Anterior cingulate cortex (tissue), 58 donors: Measurements from ENCODE around the gene HOTAIR.

ENCODE experiments used
- DNase-seq, 58 donors: peaks; one replicate each; lab custom pipeline; 2025; lab: John Stamatoyannopoulos, UW

Gene HOTAIR

DNA sequence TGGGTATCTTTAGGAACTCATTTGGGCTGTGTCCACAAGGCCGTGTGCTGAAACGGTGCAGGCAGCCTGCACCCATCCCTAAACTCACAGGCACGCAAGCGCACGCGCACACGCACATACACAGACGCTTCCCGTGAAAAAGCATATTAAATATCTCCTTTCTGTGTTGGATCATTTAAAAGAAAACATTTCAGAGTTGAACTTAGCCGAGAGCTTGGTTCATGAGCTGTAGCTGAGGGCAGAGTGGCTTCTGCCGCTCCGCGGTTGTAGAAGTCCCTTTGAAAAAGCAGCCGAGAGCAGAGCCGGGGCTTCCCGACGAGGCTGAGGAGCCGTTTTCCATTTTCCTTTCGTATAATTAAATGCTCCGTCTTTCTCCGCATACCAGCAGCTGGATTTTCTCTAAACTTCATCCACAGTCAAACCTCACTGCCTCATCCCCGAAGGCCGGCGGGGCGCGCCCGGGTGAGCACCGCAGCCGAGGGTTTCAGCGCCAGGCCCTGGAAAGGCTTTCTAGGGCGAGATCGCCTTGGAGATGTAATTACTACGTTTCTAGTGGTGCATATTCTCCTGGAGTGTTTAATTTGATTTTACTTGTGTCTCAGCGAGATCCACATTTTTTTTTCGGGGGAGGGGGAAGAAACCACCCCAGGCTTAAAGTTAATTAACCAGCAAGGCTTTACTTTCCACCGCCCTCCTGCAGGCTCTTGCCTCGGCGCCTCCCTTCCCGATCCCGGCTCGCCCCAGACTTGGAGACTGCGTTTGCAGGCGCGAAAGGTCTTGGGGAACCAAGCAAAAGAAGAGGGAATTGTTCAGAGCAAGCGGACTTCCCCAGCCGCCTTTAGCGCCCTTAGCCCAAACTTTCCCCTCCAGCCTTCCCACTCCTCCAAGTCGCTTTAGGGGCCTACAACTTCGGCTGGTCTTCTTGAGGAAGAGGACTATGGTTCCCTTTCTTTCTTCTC lies 39.1 kb downstream of the HOTAIR start:
- DNase-seq = no peak

DNA sequence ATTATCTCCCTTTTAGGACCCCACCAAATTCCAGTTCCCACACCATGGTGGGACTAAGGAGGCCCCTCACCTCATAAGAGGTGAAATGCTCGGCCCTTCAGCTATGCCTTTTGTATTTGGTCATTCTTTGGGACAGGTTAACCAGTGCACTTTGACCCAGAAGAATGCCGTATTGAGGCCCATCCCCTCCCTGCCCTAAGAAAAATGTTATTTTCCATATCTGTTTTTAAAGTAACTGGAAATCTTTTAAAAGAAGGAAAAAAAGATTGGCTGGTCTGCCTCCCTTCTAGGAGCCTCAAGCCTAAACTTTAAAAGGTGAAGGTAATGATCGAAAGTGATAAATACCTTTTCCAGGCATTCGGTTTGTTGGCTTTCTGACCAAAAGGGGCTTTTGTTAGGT lies 41.8 kb downstream of the HOTAIR start:
- no peak for DNase-seq

DNA sequence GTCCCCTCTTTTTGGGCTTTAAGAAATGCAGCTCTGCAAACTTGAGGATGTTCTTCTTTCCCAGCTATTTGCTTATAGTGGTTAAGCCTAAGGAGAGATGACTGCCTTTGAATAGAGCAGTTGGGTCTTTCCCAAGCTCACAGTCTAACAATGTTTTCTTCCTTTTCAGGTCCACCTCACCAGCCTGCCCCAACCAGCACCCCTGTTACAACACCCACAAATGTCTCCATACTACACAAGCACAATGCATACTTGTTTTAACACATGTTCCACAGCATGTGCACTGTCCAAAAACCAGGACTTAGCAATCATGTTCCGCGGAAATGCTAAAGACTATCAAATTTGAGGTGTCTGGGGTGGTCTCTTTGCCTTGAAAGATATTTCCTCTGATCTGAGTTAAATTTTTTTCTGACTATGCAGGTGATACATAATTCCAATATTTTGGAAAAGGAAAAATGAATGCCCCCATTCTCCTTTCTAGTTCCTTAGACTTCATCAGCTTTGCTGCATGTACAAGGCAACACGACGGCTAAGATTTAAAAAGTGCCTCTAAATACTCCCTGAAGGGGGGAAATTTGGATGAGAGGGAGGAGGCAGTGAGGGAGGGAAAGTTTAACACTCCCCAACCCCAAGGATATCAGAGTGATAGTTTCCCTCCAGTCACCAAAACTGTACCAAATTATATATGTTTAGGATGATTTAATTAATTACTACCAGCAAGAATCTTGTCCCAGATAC lies 42.7 kb downstream of the HOTAIR start:
- no peak for DNase-seq

DNA sequence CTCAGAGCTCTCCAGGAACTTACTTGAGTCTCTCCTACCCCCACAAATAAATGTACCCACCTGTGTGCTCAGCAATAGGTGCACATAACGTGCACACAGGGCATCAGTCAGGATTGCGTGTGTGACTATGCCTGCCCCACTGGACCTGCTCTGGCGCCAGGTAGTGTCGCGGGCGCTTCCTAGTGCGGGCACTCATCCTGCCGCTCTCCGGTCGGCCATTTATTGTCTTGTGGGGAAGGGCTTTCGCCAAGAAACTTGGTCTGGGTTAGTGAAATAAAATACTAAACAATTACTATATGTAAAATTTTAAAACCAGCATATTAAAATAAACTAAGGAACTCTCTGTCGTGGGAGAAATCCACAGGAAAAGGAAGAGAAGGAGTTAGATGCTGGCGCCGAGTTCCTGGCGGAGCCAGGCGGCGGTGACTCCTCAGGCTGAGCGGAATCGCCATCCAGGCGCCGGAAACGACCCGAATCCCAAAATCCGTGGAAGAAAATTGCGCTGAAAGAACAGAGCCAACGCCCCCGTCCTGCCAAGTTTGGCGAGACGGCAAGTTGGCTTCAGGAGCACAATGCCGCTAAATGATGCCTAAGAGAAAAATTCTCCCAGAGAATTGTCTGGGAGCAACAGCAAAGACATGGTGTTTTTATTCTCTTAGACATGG lies 44.0 kb downstream of the HOTAIR start:
- no peak for DNase-seq

DNA sequence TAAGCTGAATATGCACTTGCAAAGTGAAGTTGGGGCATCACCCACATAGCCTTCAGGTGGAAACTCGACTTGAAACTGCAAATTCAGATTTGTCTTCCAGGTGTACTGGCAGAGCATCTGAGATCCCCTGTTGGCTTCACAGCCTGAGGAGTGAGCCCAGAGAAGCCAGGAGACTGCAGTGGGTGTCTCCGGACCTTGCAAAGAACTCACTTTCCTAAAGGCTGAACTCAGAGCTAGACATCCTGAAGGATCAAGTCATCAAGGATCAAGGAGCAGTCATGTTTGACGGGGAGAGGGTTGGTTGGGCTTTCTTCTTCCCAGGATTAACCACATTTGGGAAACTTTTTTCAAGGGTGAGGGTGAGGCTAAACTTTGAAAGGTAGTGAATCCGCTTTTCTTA lies 45.2 kb downstream of the HOTAIR start:
- DNase-seq = no peak

DNA sequence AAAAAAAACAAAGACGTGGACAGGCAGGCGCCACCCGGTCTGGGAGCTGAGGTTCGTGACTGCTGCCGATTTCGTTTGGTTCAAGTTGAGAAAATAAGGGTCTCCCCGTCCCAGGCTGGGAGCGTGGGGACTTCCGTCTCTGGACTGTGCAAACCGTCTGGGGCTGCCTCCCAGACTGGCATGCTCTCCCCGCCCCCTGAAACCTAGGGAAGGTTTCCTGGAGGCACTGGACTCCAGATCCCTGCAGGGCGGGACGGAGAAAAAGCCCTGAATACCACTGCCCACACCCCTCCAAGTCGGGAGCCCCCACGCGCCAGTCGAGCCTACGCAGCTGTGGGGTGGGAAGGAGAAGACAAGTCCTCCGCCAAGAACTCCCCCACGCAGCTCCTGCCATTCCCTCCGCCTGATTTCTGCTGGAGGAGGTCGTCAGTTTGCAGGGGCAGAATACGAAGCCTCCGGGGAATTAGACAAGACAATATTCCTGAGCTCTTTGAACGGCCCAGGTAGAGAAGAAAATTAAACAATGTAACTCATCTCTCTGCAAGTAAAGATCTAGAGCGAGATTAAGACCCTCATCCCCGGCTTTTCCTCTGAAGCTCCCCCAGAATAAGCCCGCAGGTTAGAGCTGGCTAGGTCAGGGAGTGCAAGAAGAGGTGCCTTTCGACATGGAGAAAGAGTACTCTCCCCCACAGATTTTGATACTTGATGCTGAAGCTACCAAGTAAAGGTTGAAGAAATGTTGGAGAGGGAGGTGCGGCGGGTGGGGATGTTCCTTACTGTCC lies 46.5 kb downstream of the HOTAIR start:
- no peak for DNase-seq

DNA sequence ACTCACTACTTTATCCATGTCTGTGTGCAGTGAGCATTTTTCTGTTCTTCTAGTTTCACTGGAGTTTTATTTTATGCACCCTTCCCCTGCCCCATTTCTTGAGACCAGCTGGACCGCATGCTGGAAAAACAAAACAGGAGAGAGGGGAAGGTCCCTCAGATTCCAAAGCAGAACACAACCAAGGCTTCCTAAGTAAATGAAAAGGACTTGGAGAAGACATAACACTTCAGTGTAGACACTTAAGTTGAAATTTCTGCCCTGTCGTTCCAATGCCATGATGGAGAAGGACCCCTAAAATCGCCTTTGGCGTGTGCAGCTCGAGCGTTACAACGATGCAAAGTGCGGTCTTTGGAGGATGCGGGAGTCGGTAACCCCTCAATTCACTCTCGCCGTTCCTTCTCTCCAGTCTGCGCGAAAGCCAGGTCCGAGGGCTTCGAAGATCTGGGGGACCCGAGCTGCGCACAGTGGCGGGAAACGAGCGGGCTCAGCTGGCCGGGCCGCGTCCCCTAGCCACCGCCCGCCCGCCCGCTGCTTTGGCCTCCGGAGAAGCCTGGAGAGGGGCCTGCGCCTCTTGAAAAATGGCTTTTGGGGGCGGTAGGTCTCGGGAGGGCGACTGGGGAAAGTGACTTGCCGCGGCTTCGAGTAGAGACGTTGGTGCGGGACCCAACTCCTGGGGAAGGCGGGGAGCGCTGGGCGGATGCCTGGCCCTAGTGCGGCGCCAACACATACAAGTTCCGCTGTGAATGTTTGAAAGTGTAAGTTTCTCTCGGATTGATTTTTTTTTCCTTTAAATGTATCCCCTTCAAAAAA lies 47.3 kb downstream of the HOTAIR start:
- DNase-seq = no peak

DNA sequence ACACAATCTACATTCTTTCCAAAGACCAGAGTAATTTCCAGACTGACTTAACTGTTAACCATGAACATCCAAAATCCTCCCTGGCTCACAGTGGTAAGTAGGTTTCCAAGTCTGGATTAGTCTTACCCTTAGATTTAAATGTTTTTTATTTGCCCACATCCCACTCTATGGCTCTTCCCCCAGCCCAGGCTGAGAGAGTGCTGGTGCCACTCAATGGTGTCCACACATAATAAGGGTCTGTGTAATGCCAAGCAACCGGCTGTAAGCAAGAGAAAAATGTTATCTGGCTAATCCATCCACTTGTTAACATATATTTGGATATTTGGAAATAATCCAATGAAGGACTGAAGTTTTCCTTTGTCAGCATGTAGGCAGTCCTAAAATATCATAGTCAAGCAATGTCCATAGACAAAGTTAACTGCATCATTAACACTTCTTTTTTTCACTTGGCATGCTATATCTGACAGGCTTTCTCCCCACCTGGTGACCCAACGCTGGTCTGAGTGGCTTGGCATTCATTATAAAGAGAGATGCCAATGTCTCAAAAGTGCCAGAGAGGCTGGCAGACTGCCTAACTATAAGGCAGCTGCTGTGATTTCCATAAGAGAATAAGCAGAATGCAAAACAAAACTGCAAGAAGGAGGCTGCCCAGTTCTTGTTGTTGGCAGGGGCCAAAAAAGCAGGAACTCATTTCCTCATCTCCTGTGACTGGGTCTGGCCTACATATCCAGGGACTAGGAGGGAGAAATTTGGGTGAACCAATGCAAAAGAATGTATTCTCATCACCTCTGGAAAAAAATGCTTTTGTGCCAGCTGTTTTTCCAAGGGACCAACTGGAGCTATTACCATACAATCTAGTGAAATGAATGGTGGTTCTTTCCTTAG lies 50.0 kb downstream of the HOTAIR start:
- DNase-seq = no peak

DNA sequence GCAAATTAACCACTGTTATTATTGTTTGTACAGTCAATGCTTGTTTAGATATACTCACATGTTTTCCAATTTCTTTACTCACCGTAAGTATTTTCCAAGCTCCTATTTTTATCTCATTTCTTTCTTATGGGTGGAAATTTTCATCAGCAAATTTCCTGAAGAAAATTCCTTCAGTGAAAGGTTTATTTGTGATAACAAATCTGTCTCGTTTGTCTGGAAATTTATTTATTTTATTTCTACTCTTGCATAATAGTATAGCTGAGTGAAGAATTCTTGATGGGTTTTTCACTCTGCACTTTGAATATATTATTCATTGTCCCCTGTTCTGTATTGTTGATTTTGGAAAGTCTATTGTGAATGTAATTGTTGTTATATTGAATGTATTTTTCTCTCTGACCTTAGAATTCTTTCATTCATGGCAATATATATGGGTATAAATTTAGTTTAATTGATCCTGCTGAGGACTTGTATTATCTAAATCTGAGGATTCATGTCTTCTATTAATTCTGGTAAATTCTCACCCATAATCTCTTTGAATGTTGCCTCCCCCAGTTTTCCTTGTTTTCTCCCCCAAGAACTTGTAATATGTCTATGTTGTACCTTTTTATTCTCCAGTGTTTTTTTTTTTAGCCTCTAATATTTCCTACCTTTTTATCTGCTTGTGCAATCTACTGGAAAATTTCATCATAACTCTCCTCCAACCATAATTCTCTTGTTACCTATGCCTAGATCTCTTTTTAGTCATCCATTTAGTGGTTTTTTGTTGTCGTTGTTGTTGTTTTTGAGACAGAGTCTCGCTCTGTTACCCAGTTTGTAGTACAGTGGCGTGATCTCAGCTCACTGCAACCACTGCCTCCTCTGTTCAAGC lies 57.7 kb downstream of the HOTAIR start:
- DNase-seq = no peak
